Activated T-cell treated with anti-CD3 and anti-CD28 coated beads, Interleukin-2, amount 50 U/mL, for 48 hours (primary cell): ENCODE measurements around the gene B4GALT6.

Experiments used
- DNase-seq, 2 experiments: peaks; one replicate each; pipeline ENCODE4 v3.0.0-alpha.2; 2020

B4GALT6 gene

GRCh38 chr18:31631526-31631925 is 52.9 kb downstream of the B4GALT6 start:
- no peak for DNase-seq

GRCh38 chr18:31630549-31630948 is 53.8 kb downstream of the B4GALT6 start:
- no peak for DNase-seq

- DNase-seq = no peak
Measured at GRCh38 chr18:31626409-31626808, 58.0 kb downstream of the B4GALT6 start.

GRCh38 chr18:31624892-31625640 is 59.3 kb downstream of the B4GALT6 start:
- DNase-seq = no peak

GRCh38 chr18:31619291-31619690 is 65.1 kb downstream of the B4GALT6 start:
- DNase-seq = no peak

GRCh38 chr18:31618801-31619200 is 65.6 kb downstream of the B4GALT6 start:
- DNase-seq = no peak

- no peak for DNase-seq
Measured at GRCh38 chr18:31617031-31617717, 67.2 kb downstream of the B4GALT6 start.

GRCh38 chr18:31616586-31616985 is 67.8 kb downstream of the B4GALT6 start:
- DNase-seq = no peak

GRCh38 chr18:31614044-31614443 is 70.3 kb downstream of the B4GALT6 start:
- DNase-seq = no peak

- DNase-seq = no peak
Measured at GRCh38 chr18:31612124-31612523, 72.3 kb downstream of the B4GALT6 start.

GRCh38 chr18:31611511-31611910 is 72.9 kb downstream of the B4GALT6 start:
- DNase-seq = no peak

- DNase-seq = no peak
Measured at GRCh38 chr18:31610286-31611205, 73.8 kb downstream of the B4GALT6 start.

- DNase-seq = no peak
Measured at GRCh38 chr18:31609886-31610285, 74.5 kb downstream of the B4GALT6 start.

GRCh38 chr18:31607384-31607783 is 77.0 kb downstream of the B4GALT6 start:
- DNase-seq = no peak

GRCh38 chr18:31606265-31606664 is 78.1 kb downstream of the B4GALT6 start:
- DNase-seq = no peak

GRCh38 chr18:31603315-31603714 is 81.1 kb downstream of the B4GALT6 start:
- peak; percentile 20 for DNase-seq

GRCh38 chr18:31598021-31598805 is 86.2 kb downstream of the B4GALT6 start:
- no peak for DNase-seq

GRCh38 chr18:31596081-31596872 is 88.1 kb downstream of the B4GALT6 start:
- no peak for DNase-seq

GRCh38 chr18:31595121-31595771 is 89.1 kb downstream of the B4GALT6 start:
- DNase-seq = no peak

- no peak for DNase-seq
Measured at GRCh38 chr18:31592506-31593157, 91.7 kb downstream of the B4GALT6 start.

GRCh38 chr18:31591628-31592027 is 92.8 kb downstream of the B4GALT6 start, which contains the start of gene TTR:
Gene TTR, plus strand, starts transcription at chr18:31591877. Its CDS starts 26 bp downstream, at chr18:31591903.
- DNase-seq = no peak
